Measurements from ENCODE around the gene SMIM29.
"Not testable (repeated sequence)": the region's sequence is repeated elsewhere in the genome, so short reads cannot be mapped to it uniquely, and the experiment has no call there.

The SMIM29 gene

DNA sequence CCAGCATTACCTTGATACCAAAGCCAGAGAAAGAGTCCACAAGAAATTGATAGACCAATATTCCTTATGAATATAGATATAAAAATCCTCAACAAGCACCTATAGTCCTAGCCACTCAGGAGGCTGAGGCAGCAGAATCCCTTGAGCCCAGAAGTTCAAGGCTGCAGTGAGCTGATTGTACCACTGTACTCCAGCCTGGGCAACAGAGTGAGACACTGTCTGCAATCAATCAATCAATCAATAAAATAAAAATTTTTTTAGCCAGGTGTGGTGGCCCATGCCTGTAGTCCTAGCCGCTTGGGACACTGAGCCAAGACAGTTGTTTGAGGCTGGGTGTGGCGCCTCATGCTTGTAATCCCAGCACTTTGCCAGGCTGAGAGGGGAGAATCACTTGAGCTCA is 18.9 kb upstream of the SMIM29 start:
- DNase-seq: no peak

DNA sequence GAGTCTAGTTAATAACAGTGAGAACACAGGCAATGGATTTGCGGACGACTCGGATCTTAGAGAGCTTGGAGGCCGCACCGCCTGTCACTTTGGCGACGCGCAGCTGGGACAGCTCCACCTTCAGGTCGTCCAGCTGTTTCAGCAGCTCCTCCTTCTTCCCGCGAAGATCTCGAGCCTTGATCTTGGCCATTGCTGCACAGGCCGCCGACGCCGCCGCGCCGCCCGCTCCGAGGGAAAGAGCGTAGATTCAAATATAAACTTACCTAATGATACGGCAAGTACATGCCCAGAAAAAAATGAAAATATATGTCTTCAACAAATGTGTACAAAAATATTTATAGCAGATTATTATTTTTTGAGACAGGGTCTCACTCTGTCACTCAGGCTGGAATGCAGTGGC is 14.7 kb upstream of the SMIM29 start:
- DNase-seq: not testable (repeated sequence)

GRCh38 chr6:34260576-34261267 is 11.9 kb upstream of the SMIM29 start:
- DNase-seq: no peak

- DNase-seq: no peak
These were observed 10.8 kb upstream of the SMIM29 start for GRCh38 chr6:34259529-34260069.

DNA sequence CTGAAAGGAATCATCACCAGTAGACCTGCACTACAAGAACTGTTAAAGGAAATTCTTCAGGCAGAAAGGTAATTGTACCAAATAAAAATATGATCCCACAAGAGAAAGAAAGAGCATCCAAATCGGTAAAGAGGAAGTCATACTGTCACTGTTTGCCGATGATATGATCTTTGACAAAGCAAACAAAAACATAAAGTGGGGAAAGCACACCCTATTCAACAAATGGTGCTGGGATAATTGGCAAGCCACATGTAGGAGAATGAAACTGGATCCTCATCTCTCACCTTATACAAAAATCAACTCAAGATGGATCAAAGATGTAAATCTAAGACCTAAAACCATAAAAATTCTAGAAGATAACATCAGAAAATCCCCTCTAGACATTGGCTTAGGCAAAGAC is 3.6 kb upstream of the SMIM29 start:
- DNase-seq: not testable (repeated sequence)

DNA sequence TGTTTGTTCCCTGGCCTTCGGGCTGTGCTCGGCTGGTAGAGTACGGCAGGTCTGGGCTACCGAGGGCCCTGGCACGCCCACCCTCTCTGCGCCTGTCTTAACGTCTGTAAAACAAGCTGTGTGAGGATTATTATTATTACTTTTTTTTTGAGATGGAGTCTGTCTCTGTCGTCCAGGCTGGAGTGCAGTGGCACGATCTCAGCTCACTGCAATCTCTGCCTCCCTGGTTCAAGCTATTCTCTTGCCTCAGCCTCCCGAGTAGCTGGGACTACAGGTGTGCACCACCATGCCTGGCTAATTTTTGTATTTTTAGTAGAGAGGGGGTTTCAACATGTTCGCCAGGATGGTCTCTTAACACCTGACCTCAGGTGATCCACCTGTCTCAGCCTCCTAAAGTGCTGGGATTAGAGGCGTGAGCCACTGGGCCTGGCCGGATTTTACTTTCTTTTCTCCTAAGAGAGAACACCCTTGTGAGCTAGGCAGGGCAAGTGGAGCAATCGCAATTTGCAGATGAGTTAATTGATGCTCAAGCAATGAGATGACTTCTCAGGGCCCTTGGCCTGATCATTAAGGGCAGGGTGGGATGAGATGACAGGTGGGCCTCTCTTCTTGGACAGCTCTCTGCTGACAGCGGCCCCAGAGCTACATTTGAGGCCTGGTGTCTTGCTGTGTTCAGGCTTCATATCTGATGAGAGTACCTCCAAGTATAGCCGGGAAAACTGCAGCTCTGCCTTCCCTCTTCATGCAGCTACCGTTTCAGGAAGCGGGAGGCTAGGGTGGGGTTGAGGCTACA is 859 bp upstream of the SMIM29 start:
- DNase-seq: no peak

- DNase-seq: no peak
These were observed 544 bp downstream of the SMIM29 start for GRCh38 chr6:34248198-34248726.

- no peak for DNase-seq
These were observed 1.2 kb downstream of the SMIM29 start for GRCh38 chr6:34247481-34248197.

GRCh38 chr6:34246563-34247391 is 2.0 kb downstream of the SMIM29 start:
- DNase-seq: peak; percentile 30

GRCh38 chr6:34246249-34246562 is 2.6 kb downstream of the SMIM29 start:
- DNase-seq: no peak

GRCh38 chr6:34245761-34246140 is 3.1 kb downstream of the SMIM29 start:
- not testable (repeated sequence) for DNase-seq

DNA sequence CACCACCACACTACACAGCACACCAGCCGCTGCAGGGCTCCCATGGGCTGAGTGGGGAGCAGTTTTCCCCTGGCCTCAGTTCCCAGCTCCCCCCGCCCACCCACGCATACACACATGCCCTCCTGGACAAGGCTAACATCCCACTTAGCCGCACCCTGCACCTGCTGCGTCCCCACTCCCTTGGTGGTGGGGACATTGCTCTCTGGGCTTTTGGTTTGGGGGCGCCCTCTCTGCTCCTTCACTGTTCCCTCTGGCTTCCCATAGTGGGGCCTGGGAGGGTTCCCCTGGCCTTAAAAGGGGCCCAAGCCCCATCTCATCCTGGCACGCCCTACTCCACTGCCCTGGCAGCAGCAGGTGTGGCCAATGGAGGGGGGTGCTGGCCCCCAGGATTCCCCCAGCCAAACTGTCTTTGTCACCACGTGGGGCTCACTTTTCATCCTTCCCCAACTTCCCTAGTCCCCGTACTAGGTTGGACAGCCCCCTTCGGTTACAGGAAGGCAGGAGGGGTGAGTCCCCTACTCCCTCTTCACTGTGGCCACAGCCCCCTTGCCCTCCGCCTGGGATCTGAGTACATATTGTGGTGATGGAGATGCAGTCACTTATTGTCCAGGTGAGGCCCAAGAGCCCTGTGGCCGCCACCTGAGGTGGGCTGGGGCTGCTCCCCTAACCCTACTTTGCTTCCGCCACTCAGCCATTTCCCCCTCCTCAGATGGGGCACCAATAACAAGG is 3.6 kb downstream of the SMIM29 start:
- not testable (repeated sequence) for DNase-seq

DNA sequence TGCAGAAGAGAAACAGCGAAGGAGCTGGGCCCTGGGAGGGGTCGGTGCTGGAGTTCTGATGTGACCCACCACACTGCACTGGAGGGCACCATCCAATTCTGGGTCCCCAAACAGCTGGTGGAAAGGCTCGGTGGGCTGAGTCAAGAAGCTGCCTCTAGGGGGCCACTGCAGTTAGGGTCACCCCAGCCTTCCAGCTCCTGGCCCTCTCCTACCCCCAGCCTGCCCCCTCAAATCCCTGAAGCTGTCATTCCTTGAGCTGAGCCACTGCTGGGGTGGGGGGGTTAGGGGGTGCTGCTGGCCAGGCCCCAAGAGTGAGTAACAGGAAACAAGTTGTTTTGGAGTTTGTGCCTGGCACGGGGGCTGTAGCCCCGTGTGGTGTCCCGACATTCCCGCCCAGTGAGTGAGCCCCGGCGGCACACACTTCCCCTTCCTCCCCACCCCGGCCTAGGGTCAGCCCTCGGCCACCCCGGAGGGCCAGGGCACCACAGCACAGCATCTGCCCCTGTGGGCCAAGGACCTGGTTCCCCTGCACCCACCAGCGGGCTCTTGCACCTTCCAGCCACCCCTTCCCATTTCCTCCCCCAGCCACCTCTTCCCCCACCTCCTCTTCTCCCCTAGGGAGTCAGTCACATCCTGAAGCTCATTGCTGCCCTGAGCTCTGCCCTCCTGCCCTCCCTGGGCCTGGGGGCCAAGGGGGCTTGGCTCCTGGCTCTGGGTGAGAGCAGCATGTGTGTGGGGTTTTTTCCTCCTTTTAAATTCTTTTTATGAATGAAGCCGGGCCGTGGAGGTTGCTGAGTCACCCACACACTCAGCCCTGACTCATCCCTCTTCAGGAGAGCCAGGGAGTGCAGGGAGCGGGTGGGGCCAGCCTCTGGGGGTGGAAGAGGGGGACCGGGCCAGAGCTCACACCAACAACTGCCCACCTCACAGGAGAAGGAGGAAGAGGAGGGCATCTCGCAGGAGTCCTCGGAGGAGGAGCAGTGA is 4.6 kb downstream of the SMIM29 start:
- peak; percentile 91 for DNase-seq

DNA sequence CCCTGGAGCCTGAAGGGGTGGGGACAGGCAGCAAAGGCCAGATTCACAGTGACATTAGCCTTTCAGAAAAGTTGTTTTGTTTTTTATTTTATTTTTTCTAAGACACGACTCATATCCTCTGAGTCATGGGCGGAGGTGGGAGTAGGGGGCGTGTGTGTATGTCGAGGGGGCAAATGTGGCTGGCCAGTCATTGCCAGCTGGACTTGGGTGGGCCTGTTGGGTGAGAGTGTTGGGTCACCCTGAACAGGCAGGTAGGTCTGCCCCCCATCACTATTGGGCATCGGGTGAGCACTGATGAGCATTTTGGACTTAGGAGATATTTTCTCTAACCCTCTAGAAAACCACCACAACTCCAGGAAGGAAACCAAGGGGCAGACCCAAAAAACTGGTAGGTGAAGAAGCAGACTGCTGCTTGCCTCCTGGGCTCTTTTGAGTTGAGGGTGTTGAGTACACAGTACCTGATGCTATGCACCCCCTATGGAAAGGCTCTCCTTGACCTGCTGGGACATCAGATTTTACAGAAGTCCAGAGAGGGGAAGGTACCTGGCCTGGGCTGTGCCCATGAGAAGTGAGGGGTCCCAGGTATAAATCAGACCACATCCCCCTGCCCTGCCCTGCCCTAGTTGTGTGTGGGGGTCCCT is 5.6 kb downstream of the SMIM29 start:
- DNase-seq: peak; percentile 22

GRCh38 chr6:34242252-34243130 is 6.3 kb downstream of the SMIM29 start:
- no peak for DNase-seq

DNA sequence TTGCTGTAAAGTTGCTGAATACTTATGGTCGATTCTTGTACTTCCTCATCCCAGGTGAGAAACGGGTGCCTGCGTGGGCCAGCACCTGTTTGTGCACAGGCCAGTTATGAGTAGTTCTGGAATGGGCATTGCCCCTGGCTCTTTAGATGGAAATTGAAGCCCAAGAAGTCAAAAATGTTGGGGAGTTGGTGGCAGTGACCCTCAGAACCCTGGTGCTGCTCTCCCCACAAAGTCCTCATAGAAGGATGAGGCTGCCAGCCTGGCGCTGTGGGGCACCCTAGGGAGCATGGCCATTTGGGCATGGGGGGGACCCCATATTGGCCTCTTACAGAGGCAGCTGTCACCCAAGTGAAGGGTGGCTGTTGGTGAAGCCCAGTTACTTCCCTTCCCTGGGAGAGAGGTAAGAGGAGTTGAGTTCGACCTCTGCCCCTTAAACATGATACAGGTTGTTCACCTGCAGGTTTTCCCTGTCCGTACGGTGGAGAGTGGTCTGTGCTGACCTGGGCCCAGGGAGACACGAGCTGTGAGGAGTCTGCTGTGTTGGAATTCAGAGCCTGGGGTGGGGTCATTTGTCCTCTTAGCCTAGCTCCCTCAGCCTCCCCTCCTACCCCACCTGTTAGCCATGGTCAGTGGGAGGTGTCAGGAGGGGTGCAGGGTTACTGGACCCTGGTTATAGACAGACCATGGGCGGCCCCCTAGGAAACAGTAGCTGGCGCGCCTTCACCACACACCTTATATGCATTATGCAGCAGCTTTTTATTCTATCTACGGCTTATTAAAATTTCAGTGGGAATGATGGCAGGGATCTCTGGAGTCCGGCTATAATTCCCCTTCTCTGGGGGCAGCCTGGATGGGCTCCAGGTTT is 7.2 kb downstream of the SMIM29 start:
- no peak for DNase-seq

Data from fibroblast of skin of abdomen (primary cell).